IPS DF 6.9 (cell line): ENCODE data around the gene PIM1.
"Not testable (repeated sequence)": the region's sequence is repeated elsewhere in the genome, so short reads cannot be mapped to it uniquely, and the experiment has no call there.

ENCODE experiments used
- DNase-seq: peaks from one replicate; pipeline ENCODE4 v3.0.0-alpha.2; 2013; ENCODE audit warnings: low read depth, low spot score
- H3K27ac ChIP-seq: one replicate; pipeline ENCODE4 v1.5.1; 2013; ENCODE audit warnings: low read length, control low read depth
- H3K27me3 ChIP-seq: 2 replicates; pipeline ENCODE4 v1.6.1; 2013; ENCODE audit warnings: mild to moderate bottlenecking, low read length; ENCODE audit not compliant: control insufficient read depth, insufficient read depth
- H3K36me3 ChIP-seq: 2 replicates; pipeline ENCODE4 v1.6.1; 2013; ENCODE audit warnings: low read length; ENCODE audit not compliant: control insufficient read depth, insufficient read depth
- H3K4me1 ChIP-seq: 2 replicates; pipeline ENCODE4 v1.6.1; 2013; ENCODE audit warnings: low read length; ENCODE audit not compliant: control insufficient read depth, insufficient read depth
- H3K4me3 ChIP-seq: 2 replicates; pipeline ENCODE4 v1.5.1; 2013; ENCODE audit warnings: mild to moderate bottlenecking, low read length
- H3K9me3 ChIP-seq: 2 replicates; pipeline ENCODE4 v1.6.1; 2013; ENCODE audit warnings: low read length, inconsistent platforms; ENCODE audit not compliant: control insufficient read depth, insufficient read depth
- WGBS: extraction: QIAGEN DNeasy Blood & Tissue Kit; methylation state at CpG from one replicate; pipeline ENCODE4 v1.1.7; 2013; ENCODE audit warnings: mixed read lengths, missing lambda C conversion rate; ENCODE audit not compliant: insufficient read length, insufficient coverage; 5-methylcytosine and 5-hydroxymethylcytosine counted together

PIM1 gene

GRCh38 chr6:37196451-37196850 is 26.5 kb downstream of the PIM1 start:
- not testable (repeated sequence) for H3K4me1 ChIP-seq, H3K27ac ChIP-seq, H3K36me3 ChIP-seq, H3K4me3 ChIP-seq, H3K9me3 ChIP-seq, H3K27me3 ChIP-seq, DNase-seq
- WGBS = no CpG with 5 or more reads among the region's 4 CpGs

GRCh38 chr6:37200085-37200484 is 30.1 kb downstream of the PIM1 start:
- H3K27ac ChIP-seq = no peak overlapping the region
- no peaks in the 10 kb centered on the region for H3K9me3 ChIP-seq
- no peak overlapping the region for H3K4me3 ChIP-seq
- no peaks in the 10 kb centered on the region for H3K4me1 ChIP-seq
- no peaks in the 10 kb centered on the region for H3K36me3 ChIP-seq
- no peaks in the 10 kb centered on the region for H3K27me3 ChIP-seq
- WGBS = no CpG with 5 or more reads among the region's 5 CpGs
- DNase-seq = no peak

GRCh38 chr6:37201726-37202125 is 31.8 kb downstream of the PIM1 start:
- Histone ChIP-seq H3K27ac (no peak overlapping the region), H3K9me3 (no peaks in the 10 kb centered on the region), H3K4me3 (no peak overlapping the region), H3K27me3 (no peaks in the 10 kb centered on the region), H3K36me3 (no peaks in the 10 kb centered on the region), H3K4me1 (no peaks in the 10 kb centered on the region)
- DNase-seq = no peak
- WGBS = no CpG with 5 or more reads among the region's 1 CpG

GRCh38 chr6:37202788-37203491 is 33.0 kb downstream of the PIM1 start:
- H3K27me3 ChIP-seq = no peaks in the 10 kb centered on the region
- WGBS = 100% methylated on average over 1 of the region's 7 CpGs
- H3K9me3 ChIP-seq = no peaks in the 10 kb centered on the region
- no peak for DNase-seq
- no peaks in the 10 kb centered on the region for H3K4me1 ChIP-seq
- no peaks in the 10 kb centered on the region for H3K36me3 ChIP-seq
- H3K4me3 ChIP-seq = no peak overlapping the region
- H3K27ac ChIP-seq = no peak overlapping the region

GRCh38 chr6:37204014-37204751 is 34.2 kb downstream of the PIM1 start:
- Histone ChIP-seq H3K27ac (no peak overlapping the region), H3K36me3 (no peaks in the 10 kb centered on the region), H3K4me3 (no peak overlapping the region), H3K9me3 (no peaks in the 10 kb centered on the region), H3K4me1 (no peaks in the 10 kb centered on the region), H3K27me3 (no peaks in the 10 kb centered on the region)
- 100% methylated on average over 1 of the region's 7 CpGs for WGBS
- DNase-seq = no peak

GRCh38 chr6:37205175-37205996 is 35.4 kb downstream of the PIM1 start:
- Histone ChIP-seq H3K9me3 (no peaks in the 10 kb centered on the region), H3K4me1 (no peaks in the 10 kb centered on the region), H3K36me3 (no peaks in the 10 kb centered on the region), H3K27me3 (no peaks in the 10 kb centered on the region), H3K4me3 (no peak overlapping the region), H3K27ac (no peak overlapping the region)
- no CpG with 5 or more reads among the region's 13 CpGs for WGBS
- no peak for DNase-seq

- no peak overlapping the region for H3K27ac ChIP-seq
- no CpG with 5 or more reads among the region's 4 CpGs for WGBS
Measured at GRCh38 chr6:37205997-37206340, 36.0 kb downstream of the PIM1 start.

GRCh38 chr6:37206622-37207021 is 36.7 kb downstream of the PIM1 start:
- WGBS = no CpG with 5 or more reads among the region's 9 CpGs
- no peaks in the 10 kb centered on the region for H3K36me3 ChIP-seq
- H3K9me3 ChIP-seq = no peaks in the 10 kb centered on the region
- DNase-seq = no peak
- no peak overlapping the region for H3K27ac ChIP-seq
- H3K4me3 ChIP-seq = no peak overlapping the region
- no peaks in the 10 kb centered on the region for H3K27me3 ChIP-seq
- no peaks in the 10 kb centered on the region for H3K4me1 ChIP-seq

More at GRCh38 chr6:37205997-37206340, 36.0 kb downstream of the PIM1 start:
- Histone ChIP-seq H3K27me3 (no peaks in the 10 kb centered on the region), H3K36me3 (no peaks in the 10 kb centered on the region), H3K9me3 (no peaks in the 10 kb centered on the region), H3K4me1 (no peaks in the 10 kb centered on the region), H3K4me3 (no peak overlapping the region)
- no peak for DNase-seq

- H3K4me1 ChIP-seq = no peaks in the 10 kb centered on the region
- DNase-seq = peak; percentile 87
- no peak overlapping the region for H3K4me3 ChIP-seq
- WGBS = no CpG with 5 or more reads among the region's 7 CpGs
- H3K36me3 ChIP-seq = no peaks in the 10 kb centered on the region
- no peaks in the 10 kb centered on the region for H3K9me3 ChIP-seq
- no peak overlapping the region for H3K27ac ChIP-seq
- no peaks in the 10 kb centered on the region for H3K27me3 ChIP-seq
Measured at GRCh38 chr6:37207903-37208456, 38.0 kb downstream of the PIM1 start.

- H3K4me3 ChIP-seq = no peak overlapping the region
- WGBS = no CpG with 5 or more reads among the region's 7 CpGs
- H3K9me3 ChIP-seq = no peaks in the 10 kb centered on the region
- no peak for DNase-seq
- no peaks in the 10 kb centered on the region for H3K27me3 ChIP-seq
- no peak overlapping the region for H3K27ac ChIP-seq
- no peaks in the 10 kb centered on the region for H3K36me3 ChIP-seq
- H3K4me1 ChIP-seq = no peaks in the 10 kb centered on the region
Measured at GRCh38 chr6:37208793-37209192, 38.8 kb downstream of the PIM1 start.
